GM12873 (cell line): ENCODE measurements around the gene LRRIQ3.

ENCODE experiments used
- CTCF ChIP-seq: IDR thresholded peaks from 2 replicates; pipeline ENCODE4 v1.5.1; 2012; ENCODE audit warnings: low read depth, mild to moderate bottlenecking, moderate library complexity, low read length, control low read depth; ENCODE audit not compliant: insufficient read depth; ENCODE audit errors: missing control alignments

The LRRIQ3 gene

DNA sequence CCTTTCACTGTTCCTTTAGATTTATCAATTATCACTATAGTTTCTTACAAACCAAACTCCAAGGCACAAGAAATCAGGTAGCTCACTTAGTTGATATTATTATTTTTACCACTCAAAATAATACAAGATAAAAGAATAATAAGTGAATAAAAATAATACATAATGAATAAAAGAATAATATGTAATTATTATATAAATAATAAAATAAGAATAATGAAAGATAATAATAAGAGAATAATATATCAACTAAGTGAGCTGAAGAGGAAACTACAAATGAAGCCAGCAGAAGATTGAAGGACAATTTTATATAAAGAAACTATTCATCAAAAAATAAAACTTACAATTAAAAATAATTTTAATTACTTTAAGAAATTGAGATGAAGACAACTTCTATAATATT lies 90.6 kb downstream of the LRRIQ3 start:
- TF ChIP-seq CTCF, result no peak

GRCh38 chr1:74091371-74091770 lies 106.6 kb downstream of the LRRIQ3 start:
- TF ChIP-seq CTCF, result no peak

DNA sequence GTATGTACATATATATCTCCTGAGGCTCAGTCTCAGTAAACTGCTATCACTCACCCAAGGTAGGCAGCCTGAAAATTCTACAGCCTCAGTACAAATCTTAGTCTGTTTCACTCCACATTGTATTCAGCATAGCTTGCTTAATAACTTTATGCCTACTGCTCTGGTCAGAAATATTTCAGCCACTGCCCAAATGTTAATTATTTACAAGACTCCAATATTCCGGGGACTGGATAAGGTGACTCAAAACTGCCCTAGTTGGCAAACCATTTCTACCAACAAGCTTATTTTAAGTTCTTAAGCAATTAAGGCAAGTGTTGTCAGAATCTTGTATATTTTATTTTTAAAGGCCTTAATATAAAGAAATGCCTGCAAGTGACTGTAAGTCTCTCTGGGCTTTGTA lies 114.8 kb downstream of the LRRIQ3 start:
- TF ChIP-seq CTCF, result no peak

DNA sequence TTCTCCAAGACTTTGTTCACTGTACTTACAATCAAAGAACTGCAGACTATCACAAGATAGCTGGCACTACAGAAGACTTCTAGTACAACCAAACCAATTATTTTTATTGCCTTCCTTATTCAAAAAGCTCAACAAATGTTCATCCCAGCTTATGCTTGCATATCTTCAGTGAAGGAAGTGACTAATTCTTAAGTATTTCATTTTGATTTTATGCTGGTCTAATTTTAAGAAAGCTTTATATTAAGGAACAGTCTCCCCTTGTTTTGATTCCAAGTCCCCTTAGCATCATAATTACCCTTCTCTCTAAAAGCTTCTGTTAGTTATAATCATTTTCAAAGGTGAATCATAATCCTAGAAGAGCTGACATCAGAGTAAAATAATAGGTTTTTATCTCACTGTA lies 132.9 kb downstream of the LRRIQ3 start:
- no peak for TF ChIP-seq CTCF

- TF ChIP-seq CTCF, result no peak
These were observed 140.3 kb downstream of the LRRIQ3 start for GRCh38 chr1:74057719-74058118.

DNA sequence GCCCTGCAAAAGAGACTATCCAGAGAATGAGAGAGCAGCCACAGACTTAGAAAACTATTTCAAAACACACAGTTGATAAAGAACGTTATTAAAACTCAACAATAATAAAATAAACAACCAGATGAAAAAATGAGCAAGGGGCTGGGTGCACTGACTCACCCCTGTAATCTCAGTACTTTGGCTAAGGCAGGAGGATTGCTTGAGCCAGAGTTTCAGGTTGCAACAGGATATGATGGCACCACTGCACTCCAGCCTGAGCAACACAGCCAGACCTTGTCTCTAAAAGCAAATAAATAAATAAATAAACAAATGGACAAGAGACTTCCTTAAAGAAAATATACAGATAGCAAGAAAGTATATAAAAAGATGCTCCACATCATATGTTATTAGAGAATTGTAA lies 144.6 kb downstream of the LRRIQ3 start:
- TF ChIP-seq CTCF, result no peak

- no peak for TF ChIP-seq CTCF
These were observed 147.6 kb downstream of the LRRIQ3 start for GRCh38 chr1:74050386-74050785.
